ENCODE measurements around the gene MTFP1. TPM values are rescaled to one million over a fixed set of nuclear protein-coding genes. Genes with fewer than 3 reads are reported as not detected.

The MTFP1 gene, protein sequence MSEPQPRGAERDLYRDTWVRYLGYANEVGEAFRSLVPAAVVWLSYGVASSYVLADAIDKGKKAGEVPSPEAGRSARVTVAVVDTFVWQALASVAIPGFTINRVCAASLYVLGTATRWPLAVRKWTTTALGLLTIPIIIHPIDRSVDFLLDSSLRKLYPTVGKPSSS
- 10 to 100 TPM; 59.1 to 73.4 TPM for total RNA-seq

- no peaks in the 10 kb centered on the region for H3K27me3 Mint-ChIP-seq
- no peaks in the 10 kb centered on the region for H3K9me3 Mint-ChIP-seq (ENCODE audit: low read depth)
- H3K27ac Mint-ChIP-seq: peak within 1 kb of the TSS; percentile 96
- H3K4me1 Mint-ChIP-seq: peaks cover 47% of the 10 kb centered on the region
- ATAC-seq (peak; percentile 6), DNase-seq (peak; percentile 59)
- H3K36me3 Mint-ChIP-seq: peaks cover 36% of the 10 kb centered on the region
- CTCF ChIA-PET: interaction anchor here (0.8 to 6.9 kb wide), 16 partner anchors 11 to 164 kb away, joined by 3 to 79 read pairs (median 8); partner anchors contain the start of genes CASTOR1, RNF215 and SEC14L2
- peak within 1 kb of the TSS; percentile 96 for H3K4me3 Mint-ChIP-seq
These were observed at the start of gene MTFP1 for GRCh38 chr22:30425616-30426387. MTFP1 (plus strand) TSS chr22:30425768; CDS start chr22:30425880, 112 bp downstream.

DNA sequence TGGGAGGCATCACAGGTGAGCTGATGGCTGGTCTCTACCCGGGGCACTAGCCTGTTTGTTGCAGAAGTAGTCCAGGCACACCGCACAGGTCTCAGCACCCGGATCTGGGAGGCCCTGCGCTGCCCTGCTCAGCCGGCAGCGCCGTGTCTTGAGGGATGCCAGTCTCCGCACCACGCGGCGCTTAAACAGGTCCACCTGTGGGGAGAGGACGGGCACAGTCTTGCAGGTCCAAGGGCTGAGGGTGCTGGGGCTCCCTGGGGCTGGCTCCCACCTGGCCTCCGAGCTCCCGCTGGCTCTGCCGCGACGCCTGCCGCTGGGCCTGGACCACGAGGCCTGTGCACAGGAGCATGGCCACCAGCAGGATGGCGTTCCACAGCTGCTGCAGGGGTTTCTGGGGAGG, 45.6 kb upstream of the MTFP1 start:
- Mint-ChIP-seq H3K27ac (no peak overlapping the region), H3K9me3 (ENCODE audit: low read depth) (no peaks in the 10 kb centered on the region), H3K27me3 (no peaks in the 10 kb centered on the region), H3K4me1 (peaks cover 7% of the 10 kb centered on the region), H3K36me3 (no peaks in the 10 kb centered on the region), H3K4me3 (no peak overlapping the region)
- no peak for DNase-seq
- ATAC-seq: no peak
- CTCF ChIA-PET: interaction anchor here (0.7 to 21.5 kb wide), 2 partner anchors 9 to 93 kb away, joined by 4 to 508 read pairs; partner anchors contain the start of gene CASTOR1

- Mint-ChIP-seq H3K4me1 (peaks cover 9% of the 10 kb centered on the region), H3K4me3 (no peak overlapping the region), H3K9me3 (ENCODE audit: low read depth) (no peaks in the 10 kb centered on the region), H3K27me3 (no peaks in the 10 kb centered on the region), H3K36me3 (no peaks in the 10 kb centered on the region), H3K27ac (no peak overlapping the region)
- DNase-seq (peak; percentile 54), ATAC-seq (peak; percentile 49)
- CTCF ChIA-PET: interaction anchor here (0.9 to 21.5 kb wide), 3 partner anchors 10 to 95 kb away, joined by 3 to 508 read pairs (median 12); partner anchors contain the start of gene CASTOR1
These were observed 44.3 kb upstream of the MTFP1 start for GRCh38 chr22:30381264-30381663.

GRCh38 chr22:30382340-30382739, 43.2 kb upstream of the MTFP1 start:
- H3K27me3 Mint-ChIP-seq: no peaks in the 10 kb centered on the region
- no peak overlapping the region for H3K27ac Mint-ChIP-seq
- no peak for DNase-seq
- no peaks in the 10 kb centered on the region for H3K36me3 Mint-ChIP-seq
- peaks cover 11% of the 10 kb centered on the region for H3K4me1 Mint-ChIP-seq
- no peaks in the 10 kb centered on the region for H3K9me3 Mint-ChIP-seq (ENCODE audit: low read depth)
- no peak for ATAC-seq
- no peak overlapping the region for H3K4me3 Mint-ChIP-seq
- CTCF ChIA-PET: interaction anchor here (0.6 to 21.5 kb wide), 2 partner anchors 96 to 963 kb away, joined by 3 to 508 read pairs; partner anchors contain the start of gene CASTOR1

DNA sequence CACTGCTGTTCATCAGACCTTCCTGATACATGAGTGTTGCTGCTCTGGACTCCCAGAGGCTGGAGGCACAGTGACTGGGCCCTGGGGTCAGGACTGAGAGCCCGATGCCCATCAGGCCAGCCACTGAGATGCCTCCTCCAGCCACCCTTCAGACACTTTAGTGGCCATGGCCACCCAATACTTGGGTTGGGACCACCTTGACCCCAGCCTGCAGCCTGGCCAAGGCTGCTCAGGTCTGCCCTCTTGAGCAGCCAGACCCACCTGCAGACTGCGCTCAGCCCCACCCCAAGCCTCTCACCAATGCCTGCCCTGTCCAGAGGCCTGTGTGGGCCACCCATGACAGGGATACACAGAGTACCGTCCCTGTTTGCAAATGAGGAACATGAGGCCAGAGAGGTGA, 42.5 kb upstream of the MTFP1 start:
- Mint-ChIP-seq H3K36me3 (no peaks in the 10 kb centered on the region), H3K4me3 (no peak overlapping the region), H3K4me1 (peaks cover 14% of the 10 kb centered on the region), H3K9me3 (ENCODE audit: low read depth) (no peaks in the 10 kb centered on the region), H3K27ac (no peak overlapping the region), H3K27me3 (no peaks in the 10 kb centered on the region)
- DNase-seq (no peak), ATAC-seq (no peak)
- CTCF ChIA-PET: interaction anchor here (21.5 kb wide), 1 partner anchor 96 kb away, joined by 508 read pairs; the partner anchor contains the start of gene CASTOR1

- Mint-ChIP-seq H3K27ac (no peak overlapping the region), H3K27me3 (no peaks in the 10 kb centered on the region), H3K4me1 (peaks cover 15% of the 10 kb centered on the region), H3K9me3 (ENCODE audit: low read depth) (no peaks in the 10 kb centered on the region), H3K4me3 (no peak overlapping the region), H3K36me3 (peaks cover 2% of the 10 kb centered on the region)
- no peak for DNase-seq
- ATAC-seq: no peak
- CTCF ChIA-PET: interaction anchor here (0.7 to 21.5 kb wide), 10 partner anchors 29 to 280 kb away, joined by 3 to 508 read pairs (median 4); partner anchors contain the start of genes CASTOR1, CCDC157 and SF3A1
These were observed 39.6 kb upstream of the MTFP1 start for GRCh38 chr22:30385942-30386341.

DNA sequence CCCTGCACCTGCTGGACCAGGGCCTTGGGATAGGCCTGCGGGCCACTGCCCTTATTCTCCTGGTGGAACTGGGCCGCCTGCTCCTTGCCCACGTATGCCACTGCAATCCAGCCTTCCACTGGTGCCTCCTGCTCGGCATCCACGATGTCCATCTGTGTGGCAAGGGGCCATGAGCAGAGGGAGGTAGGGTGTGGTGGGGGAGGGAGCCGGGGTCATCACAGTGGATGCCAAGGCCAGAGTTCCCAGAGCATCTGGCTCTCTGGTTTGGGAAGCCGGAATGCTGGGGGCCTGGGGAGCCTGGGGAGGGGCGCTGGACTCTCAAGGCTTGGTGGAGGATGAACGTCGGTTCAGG, 39.0 kb upstream of the MTFP1 start:
- DNase-seq: no peak
- no peak for ATAC-seq
- H3K27ac Mint-ChIP-seq: peak overlapping the region; percentile 26

DNA sequence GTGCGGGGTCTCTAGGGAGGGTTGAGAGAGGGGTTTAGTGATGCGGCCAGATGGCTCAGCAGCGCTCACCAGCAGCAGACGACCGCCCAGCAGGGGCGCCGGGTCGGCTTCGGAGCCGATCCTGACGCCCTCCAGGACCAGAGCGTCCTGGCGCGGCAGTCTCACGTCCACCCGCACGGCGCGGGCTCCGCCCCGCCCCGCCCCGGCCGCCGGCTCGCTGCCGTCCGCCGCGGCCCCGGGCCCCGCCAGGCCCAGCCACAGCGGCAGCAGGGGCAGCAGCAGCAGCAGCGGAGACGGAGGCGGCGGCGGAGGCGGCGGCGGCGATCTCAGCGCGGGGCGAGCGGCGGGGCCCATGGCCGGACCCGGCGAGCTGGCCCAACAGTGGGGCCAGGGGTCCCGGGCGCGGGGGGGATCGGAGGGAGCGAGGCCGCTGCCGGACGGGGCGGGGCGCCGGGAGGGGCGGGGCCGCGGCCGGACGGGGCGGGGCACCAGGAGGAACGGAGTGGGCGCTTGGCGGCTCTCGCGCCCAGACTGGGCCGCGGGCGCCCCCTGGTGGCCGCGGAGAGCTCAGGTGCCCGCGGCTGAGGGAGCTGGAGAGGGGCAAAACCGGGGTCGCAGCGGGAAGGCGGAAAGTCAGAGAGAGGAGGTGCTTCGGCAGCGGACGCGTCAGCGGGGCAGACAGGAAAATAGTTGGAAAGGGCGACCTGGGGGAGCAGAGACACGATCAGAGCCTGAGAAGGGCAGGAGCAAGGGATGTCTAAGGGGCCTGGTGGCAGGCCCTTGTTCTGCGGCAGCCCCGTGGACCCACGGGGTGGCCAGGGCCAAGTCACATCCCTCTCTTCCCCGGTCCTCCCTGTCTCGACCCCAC, 38.4 kb upstream of the MTFP1 start, which contains the start of gene RNF215:
RNF215 (minus strand) TSS at position 452 of the 868 bp plus-strand sequence; CDS start at position 354, 98 bp downstream.
- H3K27me3 Mint-ChIP-seq: no peaks in the 10 kb centered on the region
- peaks cover 22% of the 10 kb centered on the region for H3K4me1 Mint-ChIP-seq
- CTCF ChIA-PET: interaction anchor here (0.5 to 21.5 kb wide), 45 partner anchors 9 to 290 kb away, joined by 3 to 508 read pairs (median 4); partner anchors contain the start of genes CASTOR1, CCDC157, MTFP1 and OSM
- H3K36me3 Mint-ChIP-seq: peaks cover 2% of the 10 kb centered on the region
- peak; percentile 91 for ATAC-seq
- peak within 1 kb of the TSS; percentile 78 for H3K27ac Mint-ChIP-seq
- H3K9me3 Mint-ChIP-seq (ENCODE audit: low read depth): no peaks in the 10 kb centered on the region
- DNase-seq: peak; percentile 82
- H3K4me3 Mint-ChIP-seq: peak within 1 kb of the TSS; percentile 76

More for the DNA sequence above, 39.0 kb upstream of the MTFP1 start:
- H3K9me3 Mint-ChIP-seq (ENCODE audit: low read depth): no peaks in the 10 kb centered on the region
- peaks cover 16% of the 10 kb centered on the region for H3K4me1 Mint-ChIP-seq
- H3K4me3 Mint-ChIP-seq: peak overlapping the region; percentile 76
- CTCF ChIA-PET: interaction anchor here (0.5 to 21.5 kb wide), 16 partner anchors 8 to 278 kb away, joined by 3 to 508 read pairs (median 6); partner anchors contain the start of genes CASTOR1, OSM and SEC14L2
- no peaks in the 10 kb centered on the region for H3K27me3 Mint-ChIP-seq
- peaks cover 2% of the 10 kb centered on the region for H3K36me3 Mint-ChIP-seq

DNA sequence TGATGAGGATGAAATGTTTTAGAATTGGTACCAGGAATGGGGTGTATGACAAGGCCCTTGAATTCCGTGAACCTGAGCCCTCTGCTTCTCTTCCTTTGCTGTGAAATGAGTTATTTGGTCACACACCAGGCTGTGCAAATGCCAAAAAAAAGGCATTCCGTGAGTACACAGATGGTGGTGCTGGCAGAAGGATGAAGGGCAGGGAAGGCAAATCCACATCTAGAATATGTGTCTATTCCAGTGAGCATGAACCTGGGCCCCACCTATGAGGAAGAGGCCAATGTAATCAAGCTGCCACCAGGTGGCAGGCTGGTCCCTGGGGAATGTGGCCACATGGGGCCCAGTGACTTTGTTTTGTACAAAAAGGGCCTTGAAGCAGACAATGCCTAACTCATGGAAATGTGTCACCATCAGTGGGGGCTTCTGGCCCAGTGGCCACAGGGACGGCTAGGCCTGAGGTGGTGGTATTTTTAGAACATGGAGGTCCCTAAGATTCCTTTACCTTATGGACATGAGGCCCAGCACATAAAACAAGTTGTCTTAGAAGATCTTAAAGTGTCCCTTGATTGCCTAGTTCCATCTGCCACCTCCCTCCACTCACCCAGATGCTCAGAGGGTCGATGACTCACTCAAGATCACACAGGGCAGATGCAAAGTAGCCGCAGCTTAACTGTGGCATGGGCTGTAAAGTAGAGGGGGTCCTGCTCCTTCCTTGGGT, 34.4 kb upstream of the MTFP1 start:
- DNase-seq: peak; percentile 85
- no peak overlapping the region for H3K4me3 Mint-ChIP-seq

GRCh38 chr22:30392661-30393321, 32.8 kb upstream of the MTFP1 start:
- H3K4me1 Mint-ChIP-seq: peaks cover 35% of the 10 kb centered on the region
- CTCF ChIA-PET: interaction anchor here (0.6 to 21.5 kb wide), 15 partner anchors 9 to 353 kb away, joined by 3 to 508 read pairs (median 4); partner anchors contain the start of genes CASTOR1 and MTFP1
- no peak overlapping the region for H3K4me3 Mint-ChIP-seq
- peaks cover 2% of the 10 kb centered on the region for H3K36me3 Mint-ChIP-seq
- DNase-seq (no peak), ATAC-seq (no peak)
- peaks cover 19% of the 10 kb centered on the region for H3K27me3 Mint-ChIP-seq
- H3K27ac Mint-ChIP-seq: peak overlapping the region; percentile 73
- H3K9me3 Mint-ChIP-seq (ENCODE audit: low read depth): no peaks in the 10 kb centered on the region

More for the DNA sequence above, 34.4 kb upstream of the MTFP1 start:
- Mint-ChIP-seq H3K4me1 (peaks cover 35% of the 10 kb centered on the region), H3K36me3 (peaks cover 2% of the 10 kb centered on the region), H3K27ac (peak overlapping the region; percentile 81), H3K27me3 (peaks cover 6% of the 10 kb centered on the region), H3K9me3 (ENCODE audit: low read depth) (no peaks in the 10 kb centered on the region)
- ATAC-seq: peak; percentile 48
- CTCF ChIA-PET: interaction anchor here (0.6 to 21.5 kb wide), 33 partner anchors 10 to 364 kb away, joined by 3 to 508 read pairs (median 4); partner anchors contain the start of genes CASTOR1, MTFP1 and SF3A1

DNA sequence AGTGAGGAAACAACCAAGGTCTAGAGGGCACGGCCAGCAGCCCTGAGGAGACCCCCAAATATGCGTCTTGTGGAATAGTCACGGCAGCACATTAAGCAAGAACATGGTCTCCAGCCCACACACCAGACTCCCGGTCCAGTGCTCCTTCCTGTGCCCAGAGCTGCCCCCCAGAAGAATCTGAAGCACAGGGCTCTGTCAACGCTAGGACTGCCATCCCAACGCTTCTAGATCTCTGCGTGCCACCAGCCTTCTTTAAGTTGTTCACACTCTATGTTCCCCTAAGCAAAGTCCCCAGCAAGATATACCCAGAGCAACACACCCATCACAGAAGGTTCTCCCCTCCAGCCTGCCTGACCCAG, 32.3 kb upstream of the MTFP1 start:
- Mint-ChIP-seq H3K36me3 (peaks cover 2% of the 10 kb centered on the region), H3K4me3 (no peak overlapping the region), H3K9me3 (ENCODE audit: low read depth) (no peaks in the 10 kb centered on the region), H3K27ac (no peak overlapping the region), H3K27me3 (peaks cover 24% of the 10 kb centered on the region), H3K4me1 (peaks cover 39% of the 10 kb centered on the region)
- no peak for ATAC-seq
- CTCF ChIA-PET: interaction anchor here (2.7 to 21.5 kb wide), 4 partner anchors 30 to 107 kb away, joined by 7 to 508 read pairs (median 80); partner anchors contain the start of genes CASTOR1 and MTFP1
- DNase-seq: no peak

All from activated CD8-positive, alpha-beta memory T cell treated with anti-CD3 and anti-CD28 coated beads, Interleukin-2, amount 10 ng/mL, durations not matched to agents 7 days and 5 days (primary cell).